ENCODE data around the gene GATD1.
A peak's percentile ranks its signal among the peaks of the same experiment; 100 is the strongest.

The GATD1 gene

GRCh38 chr11:776561-777287 is 563 bp downstream of the GATD1 start:
- peak; percentile 42 for DNase-seq

GRCh38 chr11:776263-776560 is 1.1 kb downstream of the GATD1 start:
- DNase-seq, result peak; percentile 42

- DNase-seq, result peak; percentile 33
Measured at GRCh38 chr11:774873-775592, 2.3 kb downstream of the GATD1 start.

- no peak for DNase-seq
Measured at GRCh38 chr11:773830-774229, 3.5 kb downstream of the GATD1 start.

- peak; percentile 29 for DNase-seq
Measured at GRCh38 chr11:773425-773824, 3.9 kb downstream of the GATD1 start.

- DNase-seq, result peak; percentile 32
Measured at GRCh38 chr11:772429-773390, 4.6 kb downstream of the GATD1 start.

- DNase-seq, result no peak
Measured at GRCh38 chr11:771617-772204, 5.6 kb downstream of the GATD1 start.

GRCh38 chr11:770642-771616 is 6.4 kb downstream of the GATD1 start:
- no peak for DNase-seq

- DNase-seq, result no peak
Measured at GRCh38 chr11:769887-770641, 7.2 kb downstream of the GATD1 start.

GRCh38 chr11:767238-767637 is 10.0 kb downstream of the GATD1 start:
- DNase-seq, result no peak

- no peak for DNase-seq
Measured at GRCh38 chr11:766936-767210, 10.4 kb downstream of the GATD1 start.

GRCh38 chr11:766106-766935 is 11.0 kb downstream of the GATD1 start:
- DNase-seq, result no peak

- no peak for DNase-seq
Measured at GRCh38 chr11:765802-766091, 11.5 kb downstream of the GATD1 start.

GRCh38 chr11:765025-765801 is 12.1 kb downstream of the GATD1 start:
- no peak for DNase-seq

GRCh38 chr11:764322-765024 is 12.8 kb downstream of the GATD1 start:
- no peak for DNase-seq

GRCh38 chr11:763549-764321 is 13.6 kb downstream of the GATD1 start:
- DNase-seq, result no peak

- no peak for DNase-seq
Measured at GRCh38 chr11:763073-763463, 14.2 kb downstream of the GATD1 start.

GRCh38 chr11:762421-763072 is 14.7 kb downstream of the GATD1 start:
- no peak for DNase-seq

Data from left hindlimb (tissue), 1 donor.